Naive B cell (primary cell): ENCODE measurements around the gene ZNF423. TPM values are rescaled to one million over a fixed set of nuclear protein-coding genes. Genes with fewer than 3 reads are reported as not detected.
A peak's percentile ranks its signal among the peaks of the same experiment; 100 is the strongest.

ENCODE experiments used
- ATAC-seq, 2 donors: fragments of 150-1000 bp; cut with Tn5 transposase; 2 replicates each; pipeline ENCODE4 v1.10.0; 2021; ENCODE audit warnings: low read depth in 2 of 2, mild to moderate bottlenecking in 2 of 2, moderate library complexity in 2 of 2
- DNase-seq: peaks from one replicate; pipeline ENCODE4 v3.0.0; 2022
- H3K27ac Mint-ChIP-seq, 6 donors: one replicate each; pipeline ENCODE4 v1.8.0; 2020 to 2022; ENCODE audit warnings: mild to moderate bottlenecking in 6 of 6, mixed read lengths in 6 of 6, moderate library complexity in 5 of 6, inconsistent platforms in 2 of 6
- H3K27me3 Mint-ChIP-seq, 3 donors: one replicate each; pipeline ENCODE4 v1.8.0; 2021 to 2022; ENCODE audit warnings: mixed read lengths in 3 of 3, mild to moderate bottlenecking in 1 of 3
- H3K36me3 Mint-ChIP-seq, 2 donors: one replicate each; pipeline ENCODE4 v1.8.0; 2020 to 2022; ENCODE audit warnings: mixed read lengths in 2 of 2, inconsistent platforms in 1 of 2, mild to moderate bottlenecking in 1 of 2
- H3K4me1 Mint-ChIP-seq, 3 donors: one replicate each; pipeline ENCODE4 v1.8.0; 2020 to 2022; ENCODE audit warnings: mixed read lengths in 3 of 3, inconsistent platforms in 1 of 3, mild to moderate bottlenecking in 1 of 3, moderate library complexity in 1 of 3
- H3K4me3 Mint-ChIP-seq, 8 donors: one replicate each; pipeline ENCODE4 v1.8.0; 2020 to 2022; ENCODE audit warnings: mild to moderate bottlenecking in 8 of 8, mixed read lengths in 8 of 8, moderate library complexity in 8 of 8, inconsistent platforms in 2 of 8
- H3K9me3 Mint-ChIP-seq, 7 donors: one replicate each; pipeline ENCODE4 v1.8.0; 2020 to 2022; ENCODE audit warnings: mixed read lengths in 7 of 7, mild to moderate bottlenecking in 5 of 7, inconsistent platforms in 2 of 7, moderate library complexity in 1 of 7
- polyA plus RNA-seq, 6 donors: library from polyadenylated mRNA; unstranded; fragments of 300-500 nt; fragmentation: Illumina TruSeq; gene quantifications; one replicate each; pipeline ENCODE4 v1.2.3, GENCODE V29; 2021; ENCODE audit warnings: low read depth in 6 of 6

Gene ZNF423
- polyA plus RNA-seq, 6 donors from 2014 or later: not detected

DNA sequence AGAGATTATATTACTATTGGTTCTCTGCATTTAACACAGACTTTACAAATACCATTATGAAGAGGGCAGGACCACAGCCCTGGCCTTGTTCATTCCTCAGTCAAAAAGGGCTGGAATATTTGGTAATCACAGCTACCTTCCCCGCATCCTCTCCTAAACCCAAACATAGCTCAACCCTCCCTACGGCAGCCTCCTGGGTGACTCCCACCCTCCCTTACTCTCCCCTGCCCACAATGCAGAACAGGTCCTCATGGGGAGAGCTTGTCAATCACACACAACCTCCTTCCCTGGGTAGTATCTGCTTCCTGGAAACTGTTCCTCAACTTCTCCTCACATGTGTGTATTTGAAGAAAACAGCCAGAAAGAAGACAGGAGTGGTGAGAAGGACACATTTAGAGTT is 258.1 kb downstream of the ZNF423 start:
- H3K9me3 Mint-ChIP-seq: no peaks in the 10 kb centered on the region
- peak overlapping the region in 1 of 6 donors; percentile 18 for H3K27ac Mint-ChIP-seq
- peaks cover 5 to 16% (median 6%) of the 10 kb centered on the region in 3 donors for H3K27me3 Mint-ChIP-seq
- no peak overlapping the region for H3K4me3 Mint-ChIP-seq
- DNase-seq (no peak), ATAC-seq (no peak)
- H3K36me3 Mint-ChIP-seq: no peaks in the 10 kb centered on the region
- H3K4me1 Mint-ChIP-seq: no peaks in the 10 kb centered on the region

DNA sequence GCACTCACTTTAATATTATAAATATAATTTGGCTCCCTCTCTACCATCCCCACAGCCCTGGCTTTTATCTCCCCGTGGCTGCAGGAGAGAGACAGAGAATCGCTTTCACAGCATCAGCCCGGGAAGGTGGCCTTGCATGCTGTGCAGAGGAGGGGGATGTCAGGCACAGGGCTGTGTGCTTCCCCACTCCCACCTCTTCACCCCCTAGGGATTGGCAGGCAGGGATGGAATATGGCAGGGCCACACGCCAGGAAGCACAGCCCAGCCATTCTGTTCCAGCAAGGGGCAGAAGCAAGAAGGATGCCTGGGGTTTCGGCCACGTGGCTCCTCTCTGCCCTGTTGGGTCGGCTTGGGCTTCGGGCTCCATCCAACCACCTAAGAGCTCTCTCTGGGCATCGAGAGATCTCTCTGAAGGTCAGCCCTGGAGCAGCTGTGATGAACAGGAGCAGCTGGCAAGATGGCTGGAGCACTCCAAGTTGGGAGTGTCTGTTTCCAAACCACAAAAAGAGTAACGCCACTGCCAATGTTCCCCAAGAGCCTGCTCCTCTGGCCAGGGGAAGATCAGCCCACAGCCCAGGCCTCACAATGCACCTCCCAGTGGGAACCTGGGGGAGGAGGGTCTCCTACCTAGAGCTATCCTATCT is 259.1 kb downstream of the ZNF423 start:
- no peak overlapping the region for H3K27ac Mint-ChIP-seq

DNA sequence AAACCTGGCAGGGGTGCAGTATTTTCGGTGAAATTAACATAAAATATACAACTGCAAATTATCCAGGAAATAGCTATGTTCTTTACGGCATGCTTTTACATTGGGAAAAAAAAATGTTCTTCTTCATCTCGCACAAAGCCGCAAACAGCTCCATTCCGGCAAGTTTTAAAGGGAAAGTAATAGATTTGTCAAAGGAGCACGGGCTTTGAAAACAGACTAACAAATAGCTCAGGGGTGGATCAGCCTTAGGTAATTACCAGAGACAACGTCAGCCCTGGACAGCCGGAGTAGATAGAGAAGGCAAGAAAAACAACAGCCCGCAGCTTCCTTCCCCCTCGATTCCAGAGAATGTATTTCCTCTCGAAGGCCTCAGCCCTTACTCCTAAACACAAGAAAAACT is 259.8 kb downstream of the ZNF423 start:
- Mint-ChIP-seq H3K4me3 (no peak overlapping the region), H3K9me3 (no peaks in the 10 kb centered on the region), H3K27ac (peak overlapping the region in 1 of 6 donors; percentile 64), H3K36me3 (no peaks in the 10 kb centered on the region), H3K4me1 (no peaks in the 10 kb centered on the region), H3K27me3 (peaks cover 5 to 16% (median 6%) of the 10 kb centered on the region in 3 donors)
- ATAC-seq (no peak), DNase-seq (no peak)

More for the DNA sequence above, 259.1 kb downstream of the ZNF423 start:
- Mint-ChIP-seq H3K27me3 (peaks cover 5 to 16% (median 6%) of the 10 kb centered on the region in 3 donors), H3K4me1 (no peaks in the 10 kb centered on the region), H3K36me3 (no peaks in the 10 kb centered on the region), H3K4me3 (no peak overlapping the region), H3K9me3 (no peaks in the 10 kb centered on the region)
- DNase-seq (no peak), ATAC-seq (no peak)

DNA sequence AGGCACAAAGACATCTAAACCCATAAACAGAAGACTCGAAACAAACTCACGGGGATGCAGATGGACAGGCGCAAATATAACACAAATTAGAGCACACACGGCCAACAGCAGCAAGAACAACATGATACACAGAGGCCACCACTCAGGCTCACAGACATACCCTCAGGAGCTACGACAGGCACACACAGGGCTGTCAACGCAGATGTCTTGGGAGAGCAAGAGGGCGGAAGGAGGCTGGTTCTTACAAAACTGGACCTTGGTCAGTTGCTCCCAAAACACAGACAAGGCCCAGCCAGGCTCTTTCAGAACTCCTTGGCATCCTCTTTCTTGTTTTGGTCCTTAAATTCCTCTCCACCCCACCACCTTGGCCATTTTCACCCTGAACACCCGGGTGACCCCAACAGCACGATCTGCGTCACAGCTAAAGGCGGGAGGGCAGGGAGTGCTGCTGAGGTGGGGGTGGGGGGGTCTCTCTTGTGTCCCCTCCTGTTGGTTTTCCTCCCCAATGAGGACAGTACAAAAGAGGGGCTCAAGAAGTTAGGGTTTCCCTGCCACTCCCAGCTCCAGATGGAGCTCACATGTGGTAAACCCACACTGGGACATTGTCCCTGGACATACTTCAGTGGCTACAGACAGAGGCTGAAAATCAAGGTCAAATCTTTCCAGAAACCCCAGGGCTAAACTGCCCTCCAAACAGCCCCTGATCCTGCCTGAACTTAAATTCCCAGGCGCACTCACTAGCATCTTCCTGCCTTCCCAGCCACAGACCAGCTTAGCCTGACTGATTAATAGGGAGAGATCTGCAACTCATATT is 261.0 kb downstream of the ZNF423 start:
- Mint-ChIP-seq H3K27ac (peak overlapping the region in 1 of 6 donors; percentile 1), H3K4me3 (no peak overlapping the region), H3K4me1 (no peaks in the 10 kb centered on the region), H3K27me3 (peaks cover 5 to 16% (median 6%) of the 10 kb centered on the region in 3 donors), H3K36me3 (no peaks in the 10 kb centered on the region), H3K9me3 (no peaks in the 10 kb centered on the region)
- no peak for ATAC-seq
- DNase-seq: no peak

DNA sequence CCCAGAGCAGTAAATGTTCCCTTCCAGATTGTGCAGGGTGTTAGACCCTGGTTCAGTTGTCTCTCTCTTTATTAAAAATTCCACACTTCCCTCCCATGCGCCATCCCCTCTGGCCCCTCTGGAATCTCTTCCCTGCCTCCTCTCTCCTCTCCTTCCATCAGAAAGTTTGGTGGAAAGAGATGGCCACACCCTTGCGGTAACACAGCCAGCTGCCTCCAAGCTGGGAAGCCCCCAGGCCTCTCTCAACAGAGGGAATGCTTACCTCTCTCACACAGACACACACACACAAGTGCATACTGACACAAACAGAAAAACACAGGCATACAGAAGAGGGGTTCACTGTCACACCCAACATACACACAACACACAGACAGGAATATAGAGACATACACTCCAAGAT is 261.8 kb downstream of the ZNF423 start:
- no peaks in the 10 kb centered on the region for H3K9me3 Mint-ChIP-seq
- H3K4me1 Mint-ChIP-seq: no peaks in the 10 kb centered on the region
- ATAC-seq (no peak), DNase-seq (no peak)
- no peaks in the 10 kb centered on the region for H3K36me3 Mint-ChIP-seq
- no peak overlapping the region for H3K4me3 Mint-ChIP-seq
- H3K27ac Mint-ChIP-seq: peak overlapping the region in 1 of 6 donors; percentile 1
- peaks cover 6 to 16% (median 6%) of the 10 kb centered on the region in 3 donors for H3K27me3 Mint-ChIP-seq

DNA sequence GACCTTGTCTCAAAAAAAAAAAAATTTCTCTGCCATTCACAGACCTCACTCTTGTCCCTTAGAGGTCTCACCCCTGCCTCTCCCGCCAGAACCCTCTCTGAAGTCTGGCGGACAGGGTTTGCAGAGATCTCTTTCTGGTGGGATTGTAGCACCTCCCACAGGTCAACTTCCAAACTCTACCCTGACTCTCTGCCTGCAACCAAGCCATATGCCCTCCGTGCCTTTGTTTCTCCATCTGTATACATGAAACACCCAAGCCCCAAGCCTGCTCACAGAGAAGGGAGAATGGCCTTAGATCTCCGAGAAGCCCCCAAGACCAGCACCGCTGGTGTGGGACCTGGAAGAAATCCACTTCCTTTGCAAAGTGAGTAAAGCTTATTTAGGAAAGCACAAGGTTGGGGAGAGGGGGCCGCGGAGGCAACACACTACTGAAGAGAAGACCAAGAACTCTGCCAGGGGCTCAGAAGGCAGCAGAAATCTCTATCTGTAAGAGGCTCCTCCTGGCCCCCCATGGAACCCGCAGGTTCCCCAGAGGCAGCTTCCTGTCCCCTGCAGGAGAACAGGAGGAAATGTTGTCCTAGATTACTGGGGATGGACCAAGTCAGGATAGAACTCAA is 262.4 kb downstream of the ZNF423 start:
- H3K36me3 Mint-ChIP-seq: no peaks in the 10 kb centered on the region
- H3K4me1 Mint-ChIP-seq: no peaks in the 10 kb centered on the region
- no peak overlapping the region for H3K4me3 Mint-ChIP-seq
- no peaks in the 10 kb centered on the region for H3K9me3 Mint-ChIP-seq
- H3K27ac Mint-ChIP-seq: no peak overlapping the region
- ATAC-seq (no peak), DNase-seq (no peak)
- H3K27me3 Mint-ChIP-seq: peaks cover 6 to 16% (median 11%) of the 10 kb centered on the region in 3 donors

DNA sequence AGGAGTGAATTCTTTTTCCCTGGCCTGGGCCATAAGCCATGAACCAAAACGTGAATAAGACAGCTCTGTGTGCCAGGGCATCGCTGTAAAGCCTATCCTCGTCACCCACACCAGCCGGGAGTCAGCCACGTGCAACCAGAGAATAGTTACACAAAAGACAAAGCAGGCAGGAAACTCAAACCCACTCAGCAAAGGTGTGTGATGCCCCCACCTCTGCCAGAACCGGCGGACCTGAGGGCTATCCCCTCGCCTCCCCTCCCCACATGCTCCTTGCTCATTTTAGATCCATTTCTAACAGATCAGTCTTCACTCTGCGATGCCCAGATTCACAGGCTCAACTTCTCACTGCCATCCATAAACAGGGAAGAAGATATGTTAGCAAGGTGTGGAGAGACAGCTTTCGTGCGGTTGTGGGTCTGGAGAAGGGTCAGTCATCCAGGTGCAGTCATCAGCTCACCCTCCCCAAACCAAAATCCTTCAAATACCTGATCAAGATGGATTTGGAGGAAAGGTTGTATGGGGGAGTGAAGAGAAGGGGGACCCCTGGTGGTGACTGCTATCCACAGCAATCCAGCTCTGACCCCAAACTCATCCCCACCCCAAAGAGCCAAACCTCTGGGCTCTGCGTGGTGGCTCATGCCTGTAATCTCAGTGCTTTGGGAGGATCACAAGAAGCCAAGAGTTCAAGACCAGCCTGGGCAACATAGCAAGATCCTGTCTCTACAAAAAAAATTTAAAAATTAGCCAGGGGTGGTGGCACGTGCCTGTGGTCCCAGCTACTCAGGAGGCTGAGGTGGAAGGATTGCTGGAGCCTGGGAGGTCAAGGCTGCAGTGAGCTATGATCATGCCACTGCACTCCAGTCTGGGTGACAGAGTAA is 263.1 kb downstream of the ZNF423 start:
- H3K9me3 Mint-ChIP-seq: no peaks in the 10 kb centered on the region
- no peak overlapping the region for H3K27ac Mint-ChIP-seq
- H3K36me3 Mint-ChIP-seq: no peaks in the 10 kb centered on the region
- no peaks in the 10 kb centered on the region for H3K4me1 Mint-ChIP-seq
- ATAC-seq: peak in 1 of 2 donors; percentile 40
- peaks cover 6 to 11% (median 10%) of the 10 kb centered on the region in 3 donors for H3K27me3 Mint-ChIP-seq
- peak; percentile 11 for DNase-seq
- no peak overlapping the region for H3K4me3 Mint-ChIP-seq

DNA sequence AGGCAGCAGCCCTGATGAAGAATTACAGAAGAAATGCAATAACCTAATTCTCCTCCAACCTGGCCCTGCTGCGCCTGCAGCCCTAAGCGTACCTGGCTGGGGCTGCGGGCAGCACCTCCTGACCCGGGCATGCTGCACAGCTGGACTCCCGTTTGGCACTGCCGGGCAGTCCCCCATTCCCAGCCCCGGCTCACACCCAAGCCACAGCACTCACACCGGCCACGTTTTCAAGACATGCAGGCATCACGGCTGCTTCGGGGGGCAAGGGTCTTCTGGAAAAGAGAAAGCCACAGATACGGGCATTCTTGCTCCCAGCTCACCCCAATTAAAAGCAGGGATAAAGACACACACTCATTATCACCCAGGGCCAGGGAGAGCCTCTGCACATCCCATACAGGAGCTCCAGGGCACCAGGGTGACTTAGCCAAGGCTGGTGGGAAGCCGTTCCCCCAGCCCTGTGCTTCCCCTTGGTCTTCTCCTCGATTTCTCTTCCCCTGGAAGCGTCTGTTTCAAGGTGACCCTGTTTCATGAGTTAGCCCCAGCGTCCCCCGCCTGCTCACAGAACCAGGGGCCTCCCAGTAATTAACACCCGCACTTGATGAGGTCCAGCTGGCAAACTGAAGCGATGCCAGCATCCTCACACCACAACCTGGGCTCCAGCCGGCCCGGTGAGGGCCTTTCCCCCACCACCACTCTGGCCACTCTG is 265.6 kb downstream of the ZNF423 start:
- H3K27ac Mint-ChIP-seq: no peak overlapping the region
- H3K4me1 Mint-ChIP-seq: no peaks in the 10 kb centered on the region
- no peak for ATAC-seq
- H3K9me3 Mint-ChIP-seq: no peaks in the 10 kb centered on the region
- H3K4me3 Mint-ChIP-seq: no peak overlapping the region
- no peaks in the 10 kb centered on the region for H3K36me3 Mint-ChIP-seq
- DNase-seq: no peak
- H3K27me3 Mint-ChIP-seq: peaks cover 6 to 11% (median 9%) of the 10 kb centered on the region in 3 donors

DNA sequence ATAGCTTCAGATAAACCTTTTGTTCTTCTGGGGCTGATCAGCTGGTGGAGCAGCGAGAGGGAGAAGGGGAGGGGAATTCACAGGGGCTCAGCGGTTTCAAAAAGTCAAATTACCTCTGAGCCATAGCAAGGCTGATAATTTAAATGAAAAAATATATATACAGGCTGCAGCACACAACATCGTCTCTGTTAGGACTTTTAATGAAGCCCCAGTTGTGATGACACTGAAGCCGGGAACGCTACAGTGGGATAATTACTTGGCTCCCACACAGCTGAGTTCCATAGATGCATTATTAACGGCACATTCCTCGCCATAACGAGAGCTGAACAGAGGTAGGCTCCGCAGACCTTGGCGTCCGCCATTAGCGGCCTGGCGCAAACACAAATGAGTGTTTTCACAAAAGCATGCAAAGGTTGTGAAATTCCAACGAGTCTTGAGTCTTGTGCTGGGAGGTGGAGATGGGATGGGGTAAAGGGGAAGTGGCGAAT is 266.3 kb downstream of the ZNF423 start:
- peaks cover 5 to 11% (median 6%) of the 10 kb centered on the region in 3 donors for H3K27me3 Mint-ChIP-seq
- DNase-seq (no peak), ATAC-seq (no peak)
- no peaks in the 10 kb centered on the region for H3K9me3 Mint-ChIP-seq
- H3K4me1 Mint-ChIP-seq: no peaks in the 10 kb centered on the region
- no peaks in the 10 kb centered on the region for H3K36me3 Mint-ChIP-seq
- H3K4me3 Mint-ChIP-seq: no peak overlapping the region
- H3K27ac Mint-ChIP-seq: no peak overlapping the region

DNA sequence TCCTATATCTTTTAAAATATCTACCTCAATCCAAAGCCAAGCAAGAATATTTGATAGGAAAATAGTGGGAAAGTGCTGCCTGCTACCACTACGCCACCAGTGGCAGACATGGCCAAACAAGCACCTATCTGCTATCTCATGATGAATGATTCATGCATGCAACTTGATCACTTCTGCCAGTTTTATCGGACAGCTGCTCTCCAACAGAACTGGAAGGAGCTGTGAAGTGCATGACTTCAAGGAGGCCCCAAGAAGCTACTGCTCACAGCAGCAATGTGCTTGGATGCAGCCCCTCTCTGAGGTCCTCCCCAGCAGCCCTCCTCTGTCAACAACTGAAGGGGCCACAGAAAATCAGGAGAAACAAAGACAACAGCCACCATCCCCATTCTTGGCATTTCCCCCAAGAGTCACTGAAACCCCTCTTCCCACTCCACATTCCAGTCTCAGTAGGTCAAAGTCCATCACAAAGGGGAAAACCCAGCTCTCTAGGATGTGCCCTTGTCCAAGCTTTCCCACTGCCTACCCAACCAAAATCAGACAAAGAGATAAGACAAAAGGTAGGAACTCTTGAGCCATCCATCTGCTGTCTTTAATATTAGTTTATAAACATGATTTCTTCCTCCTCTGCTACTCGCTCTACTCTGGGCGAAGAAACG is 267.1 kb downstream of the ZNF423 start:
- no peak for ATAC-seq
- Mint-ChIP-seq H3K27me3 (peaks cover 0 to 6% (median 0%) of the 10 kb centered on the region in 3 donors), H3K27ac (peak overlapping the region in 1 of 6 donors; percentile 6), H3K4me1 (no peaks in the 10 kb centered on the region), H3K4me3 (no peak overlapping the region), H3K9me3 (no peaks in the 10 kb centered on the region), H3K36me3 (no peaks in the 10 kb centered on the region)
- no peak for DNase-seq

DNA sequence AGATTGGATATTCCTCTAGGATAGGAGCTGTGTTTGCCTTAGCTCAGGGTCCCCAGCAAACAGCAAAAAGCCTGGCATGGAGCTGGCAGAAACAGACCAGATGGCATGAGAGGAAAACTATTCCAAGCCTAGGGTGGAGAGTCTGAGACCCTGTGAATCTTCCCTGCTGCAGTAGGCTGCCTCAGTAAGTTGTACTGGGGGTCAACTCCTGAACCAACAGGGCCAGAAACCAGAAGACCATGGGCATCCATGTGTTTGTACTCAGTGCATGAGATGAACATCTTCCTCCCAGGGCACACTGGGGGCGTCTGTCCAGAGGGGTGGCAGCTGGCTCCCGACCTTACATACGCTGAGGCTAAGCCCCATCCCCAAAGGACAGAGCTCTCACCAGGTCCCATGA is 267.9 kb downstream of the ZNF423 start:
- Mint-ChIP-seq H3K27ac (no peak overlapping the region), H3K36me3 (no peaks in the 10 kb centered on the region), H3K4me3 (no peak overlapping the region), H3K9me3 (no peaks in the 10 kb centered on the region), H3K27me3 (peaks cover 0 to 6% (median 0%) of the 10 kb centered on the region in 3 donors), H3K4me1 (no peaks in the 10 kb centered on the region)
- DNase-seq (no peak), ATAC-seq (no peak)

DNA sequence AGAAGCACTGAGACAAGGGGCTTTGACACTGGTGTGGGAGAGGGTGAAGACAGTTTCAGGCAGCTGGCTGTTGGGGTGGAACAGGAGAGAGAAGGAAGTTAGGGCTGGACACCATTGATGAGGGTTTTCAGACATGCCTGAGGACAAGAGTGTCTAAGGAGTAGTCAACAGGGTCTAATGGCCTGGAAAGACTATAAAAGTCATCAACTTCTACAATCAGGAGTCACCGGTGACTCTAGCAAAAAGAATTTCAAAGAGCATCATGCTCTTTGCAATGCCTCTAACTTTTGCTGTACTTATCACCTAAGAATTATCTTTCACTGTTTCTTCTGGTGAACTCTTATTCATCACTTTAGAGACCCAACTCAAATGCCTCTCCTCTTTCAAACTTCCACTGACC is 268.4 kb downstream of the ZNF423 start:
- ATAC-seq (no peak), DNase-seq (no peak)
- no peaks in the 10 kb centered on the region for H3K9me3 Mint-ChIP-seq
- H3K27ac Mint-ChIP-seq: no peak overlapping the region
- no peaks in the 10 kb centered on the region for H3K36me3 Mint-ChIP-seq
- no peaks in the 10 kb centered on the region for H3K4me1 Mint-ChIP-seq
- no peak overlapping the region for H3K4me3 Mint-ChIP-seq
- H3K27me3 Mint-ChIP-seq: peaks cover 0 to 6% (median 0%) of the 10 kb centered on the region in 3 donors
